ENCODE results near the gene VMP1.
"Not testable (repeated sequence)": the region's sequence is repeated elsewhere in the genome, so short reads cannot be mapped to it uniquely, and the experiment has no call there.

Gene VMP1

GRCh38 chr17:59844884-59845594, 137.6 kb downstream of the VMP1 start:
- DNase-seq = no peak

DNA sequence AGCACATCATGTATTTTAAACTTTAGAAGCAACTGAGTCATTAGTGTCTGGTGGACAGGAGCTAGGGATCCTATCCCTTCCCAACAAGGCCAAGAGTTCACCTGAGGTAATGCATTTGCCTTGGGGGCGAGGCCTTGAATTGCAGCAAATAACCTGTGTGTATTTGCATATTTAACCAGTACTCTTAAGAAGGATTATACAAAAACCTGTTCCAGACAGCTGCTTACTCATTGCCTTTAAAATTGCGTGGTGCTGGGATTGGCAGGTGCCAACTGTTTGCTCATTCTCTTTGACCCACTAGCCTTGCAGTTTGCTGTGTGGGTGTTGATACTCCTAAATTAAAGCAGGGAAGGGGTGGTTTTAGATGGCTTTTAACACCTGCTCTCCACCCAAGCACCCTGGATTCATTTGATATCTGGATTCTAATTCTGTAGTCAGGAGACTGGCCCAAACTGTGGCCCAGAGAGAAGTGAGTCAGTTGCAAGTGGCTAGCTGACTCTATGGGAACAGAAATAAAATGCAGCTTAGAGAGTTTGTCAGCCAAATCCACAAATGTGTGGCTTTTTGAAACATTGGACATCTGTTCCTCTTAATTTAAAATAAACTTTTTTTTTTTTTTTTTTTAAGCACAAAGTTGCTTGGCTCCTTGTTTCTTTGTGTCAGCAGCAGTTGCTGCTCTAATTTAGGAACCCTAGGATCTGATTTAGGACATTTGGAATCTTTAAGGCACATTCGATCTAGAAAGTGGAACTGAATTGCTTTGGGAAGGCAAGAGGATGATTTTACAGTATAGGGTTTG, 138.3 kb downstream of the VMP1 start:
- no peak for DNase-seq

DNA sequence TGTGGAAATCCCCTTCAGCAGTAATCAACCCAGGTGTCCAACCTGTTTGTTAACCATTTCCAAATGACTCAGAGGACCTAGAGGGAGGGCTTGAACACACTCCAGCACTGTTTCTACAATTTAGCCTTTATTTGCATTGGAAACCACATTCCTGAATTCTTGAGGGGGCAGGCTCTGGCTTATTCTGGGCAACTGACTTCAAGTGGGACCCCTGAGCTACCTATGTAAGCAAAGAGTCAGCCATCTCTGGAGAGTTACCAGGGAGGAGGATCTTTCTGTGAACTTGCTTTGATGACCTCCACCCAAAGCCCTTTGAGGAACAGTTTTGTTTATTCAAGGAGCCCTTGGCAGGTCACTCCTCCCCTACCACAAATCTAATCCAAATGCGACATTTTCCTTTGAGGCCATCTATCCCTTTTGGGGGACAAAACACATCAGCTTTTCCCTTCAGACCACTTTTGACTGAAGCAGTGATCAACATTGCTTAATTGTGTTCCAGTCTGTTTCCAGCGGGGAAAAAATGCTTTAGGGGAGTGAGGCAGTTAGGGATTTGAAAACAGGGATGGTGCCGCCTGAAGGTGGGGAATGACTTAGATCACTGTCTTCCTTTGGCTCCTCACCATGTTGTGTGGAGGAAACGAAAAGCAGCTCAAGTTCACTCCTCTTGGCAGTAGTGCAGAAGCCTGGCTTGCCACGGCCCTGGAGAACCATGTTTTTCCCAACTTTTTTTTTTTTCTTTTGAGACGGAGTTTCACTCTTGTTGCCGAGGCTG, 139.1 kb downstream of the VMP1 start:
- DNase-seq = no peak

- no peak for DNase-seq
Observed at GRCh38 chr17:59848385-59848668, 140.9 kb downstream of the VMP1 start.

GRCh38 chr17:59848778-59849177, 141.3 kb downstream of the VMP1 start:
- DNase-seq = no peak

- DNase-seq = not testable (repeated sequence)
Observed at GRCh38 chr17:59850311-59850710, 142.9 kb downstream of the VMP1 start.

DNA sequence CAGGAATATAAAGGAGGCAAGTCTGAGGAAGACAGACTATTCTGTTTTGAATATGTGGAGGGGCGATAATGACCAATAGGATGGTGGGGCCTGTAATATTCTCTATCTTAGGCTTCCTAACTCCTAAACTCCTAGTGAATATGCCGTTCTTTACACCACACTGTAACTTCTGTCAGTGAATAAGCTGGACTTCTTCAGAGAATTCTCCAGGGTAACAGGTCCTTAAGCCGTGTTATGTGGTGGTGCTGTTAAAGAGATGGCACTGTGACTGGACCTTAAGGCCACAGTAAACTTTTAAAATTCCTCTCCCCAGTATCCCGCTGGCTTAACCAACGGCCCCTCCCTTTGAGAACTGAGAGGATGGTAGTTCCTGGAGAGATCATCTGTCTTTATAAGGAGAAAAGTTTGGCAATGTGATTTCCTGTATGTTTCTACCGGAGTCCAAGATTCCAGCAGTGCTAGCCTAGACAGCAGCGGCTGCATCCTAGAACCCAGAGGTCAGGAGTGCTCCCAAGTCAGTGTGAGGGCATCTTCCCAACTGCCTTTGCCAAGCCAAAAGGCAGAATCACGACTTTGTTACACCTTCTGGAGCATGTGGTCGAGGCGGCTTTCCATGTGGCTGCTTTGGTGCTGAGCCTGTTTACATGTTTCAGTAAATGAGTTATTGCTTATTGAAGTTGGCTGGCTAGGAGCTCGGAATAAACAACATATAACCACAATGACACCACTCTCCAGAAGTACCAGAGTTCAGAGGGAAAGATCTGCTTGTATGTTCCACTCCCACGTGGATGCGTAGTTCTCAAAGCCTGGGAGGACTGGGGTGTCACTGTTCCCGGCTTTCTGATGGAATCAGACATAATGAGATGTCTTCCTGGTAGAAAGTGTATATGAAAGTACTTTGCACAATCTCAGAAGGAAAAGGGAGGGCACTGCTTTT, 144.3 kb downstream of the VMP1 start:
- no peak for DNase-seq

GRCh38 chr17:59852847-59853167, 145.4 kb downstream of the VMP1 start:
- not testable (repeated sequence) for DNase-seq

- no peak for DNase-seq
Observed at GRCh38 chr17:59853168-59853918, 145.9 kb downstream of the VMP1 start.

GRCh38 chr17:59853919-59854729, 146.7 kb downstream of the VMP1 start:
- not testable (repeated sequence) for DNase-seq

DNA sequence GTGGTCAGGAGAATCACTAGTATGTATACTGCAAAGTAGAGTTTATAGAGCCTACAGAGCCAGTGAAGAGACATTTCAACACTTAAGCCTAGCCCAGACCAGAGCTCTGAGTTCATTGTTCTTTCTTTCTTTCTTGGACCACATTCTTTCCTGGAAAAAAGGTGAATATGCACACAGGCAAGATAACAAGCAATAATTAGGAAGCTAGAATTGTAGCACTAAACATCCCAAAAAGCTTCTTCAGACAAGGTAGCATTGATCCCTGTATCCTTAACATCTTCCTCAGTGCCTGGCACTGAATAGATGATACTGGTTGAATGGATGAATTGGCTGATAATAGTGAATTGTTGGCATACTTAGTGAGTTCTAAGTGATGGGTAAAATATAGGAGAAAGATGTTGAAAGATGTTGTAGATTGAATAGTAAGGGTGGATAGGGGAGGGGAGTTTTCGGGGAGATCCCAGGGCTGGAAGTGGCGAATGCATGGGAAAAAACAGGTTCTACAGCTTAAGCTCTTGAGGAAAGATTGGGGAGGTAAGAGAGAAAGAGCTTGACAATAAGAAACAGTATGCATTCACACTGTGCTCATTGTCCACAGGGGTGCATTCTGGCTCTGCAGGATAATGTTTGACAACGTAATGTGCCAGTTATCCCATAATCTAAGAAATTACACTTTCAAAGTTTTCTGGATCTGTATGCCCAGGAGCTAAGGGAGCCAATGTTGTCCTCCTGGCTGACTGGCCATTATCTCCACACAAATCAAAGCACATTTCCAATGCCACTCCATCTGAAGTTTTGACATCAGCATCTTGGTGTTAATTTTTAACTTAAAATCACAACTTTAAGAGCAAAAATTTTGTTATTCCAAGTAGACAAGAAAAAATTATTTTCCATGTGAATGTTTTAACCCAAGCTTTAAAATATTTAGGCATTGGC, 149.7 kb downstream of the VMP1 start:
- DNase-seq = no peak

- DNase-seq = no peak
Observed at GRCh38 chr17:59858167-59858816, 150.8 kb downstream of the VMP1 start.

DNA sequence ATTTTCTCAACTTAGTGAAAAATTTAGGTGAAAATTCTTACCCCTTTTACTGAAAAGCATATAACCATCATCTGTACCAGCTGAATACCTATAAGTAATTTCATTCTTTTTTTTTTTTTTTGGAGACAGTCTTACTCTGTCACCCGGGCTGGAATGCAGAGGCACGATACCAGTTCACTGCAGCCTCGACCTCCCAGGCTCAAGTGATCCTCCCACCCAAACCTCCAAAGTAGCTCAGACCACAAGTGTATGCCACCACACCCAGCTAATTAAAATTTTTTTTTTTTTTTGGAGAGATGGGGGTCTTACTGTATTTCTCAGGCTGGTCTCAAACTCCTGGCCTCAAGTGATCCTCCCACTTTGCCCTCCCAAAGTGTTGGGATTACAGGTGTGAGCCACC, 151.5 kb downstream of the VMP1 start:
- DNase-seq = no peak

DNA sequence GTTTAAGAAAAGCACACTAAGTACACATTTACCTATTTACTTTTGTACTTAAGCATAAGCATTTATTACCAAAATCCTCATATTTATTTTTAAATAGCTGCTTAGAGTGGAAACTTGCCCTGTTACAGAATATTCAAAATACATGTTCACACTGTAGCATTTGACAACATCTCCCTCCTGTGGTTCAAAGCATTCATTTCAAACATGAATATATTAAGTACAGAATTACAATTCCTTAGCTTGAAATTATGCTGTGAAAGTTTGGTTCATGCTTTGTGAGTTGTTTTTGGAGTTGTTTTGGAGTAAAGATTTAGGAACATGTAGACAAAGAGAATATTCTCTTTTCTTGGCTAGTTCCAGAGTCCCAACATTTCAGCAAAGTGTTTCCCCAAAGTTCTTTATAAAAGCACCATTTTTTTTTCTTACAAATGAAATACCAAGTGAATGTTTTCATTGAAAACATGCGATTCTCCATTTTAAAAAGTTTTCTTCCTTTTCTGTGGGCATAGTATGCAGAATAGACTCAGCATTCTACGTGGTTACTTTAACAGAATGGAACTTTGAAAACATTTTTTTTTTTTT, 152.1 kb downstream of the VMP1 start:
- no peak for DNase-seq

GRCh38 chr17:59863616-59864015, 156.2 kb downstream of the VMP1 start:
- no peak for DNase-seq

DNA sequence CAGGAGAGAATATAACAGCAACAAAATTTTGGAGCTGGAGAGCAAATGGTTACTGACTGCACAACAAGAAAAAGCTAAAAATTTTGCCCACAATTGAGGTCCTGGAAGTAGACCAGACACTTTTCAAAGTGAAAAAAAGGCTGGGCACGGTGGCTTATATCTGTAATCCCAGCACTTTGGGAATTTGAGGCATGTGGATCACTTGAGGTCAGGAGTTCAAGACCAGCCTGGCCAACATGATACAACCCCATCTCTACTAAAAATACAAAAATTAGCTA, 162.4 kb downstream of the VMP1 start:
- no peak for DNase-seq

GRCh38 chr17:59870482-59870881, 163.0 kb downstream of the VMP1 start:
- no peak for DNase-seq

DNA sequence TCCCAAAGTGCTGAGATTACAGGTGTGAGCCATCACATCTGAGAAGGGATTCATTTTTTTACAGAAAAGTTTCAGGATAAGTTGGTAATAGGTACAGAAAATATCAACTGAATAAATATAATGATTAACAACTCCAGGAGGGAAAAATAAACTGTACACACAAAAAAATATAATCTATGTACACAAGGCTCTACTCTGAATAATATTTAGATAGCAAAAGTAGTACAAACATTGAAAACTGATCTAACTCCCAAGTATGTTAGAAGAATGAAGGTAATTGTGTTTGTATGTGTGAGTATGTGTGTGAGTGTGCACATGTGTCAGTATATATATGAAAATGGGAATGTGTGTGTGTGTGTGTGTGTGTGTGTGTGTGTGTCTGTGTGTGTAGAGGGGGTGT, 164.9 kb downstream of the VMP1 start:
- no peak for DNase-seq

DNA sequence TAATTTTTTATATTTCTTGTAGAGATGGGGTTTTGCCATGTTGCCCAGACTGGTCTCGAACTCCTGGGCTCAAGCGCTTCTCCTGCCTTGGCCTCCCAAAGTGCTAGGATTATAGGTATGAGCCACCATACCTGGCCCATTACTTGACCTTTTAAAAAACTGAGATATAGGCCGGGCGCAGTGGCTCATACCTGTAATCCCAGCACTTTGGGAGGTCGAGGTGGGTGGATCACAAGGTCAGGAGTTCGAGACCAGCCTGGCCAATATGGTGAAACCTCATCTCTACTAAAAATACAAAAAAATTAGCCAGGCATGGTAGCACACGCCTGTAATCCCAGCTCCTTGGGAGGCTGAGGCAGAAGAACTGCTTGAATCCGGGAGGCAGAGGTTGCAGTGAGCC, 166.0 kb downstream of the VMP1 start:
- DNase-seq = not testable (repeated sequence)
